Chondrocyte (in vitro differentiated cells): ENCODE measurements around the gene CCT6A. TPM values are rescaled to one million over a fixed set of nuclear protein-coding genes. Genes with fewer than 3 reads are reported as not detected.
"Not testable (repeated sequence)": the region's sequence is repeated elsewhere in the genome, so short reads cannot be mapped to it uniquely, and the experiment has no call there.

Experiments
- DNase-seq: peaks from one replicate; pipeline ENCODE4 v3.0.0; 2021; ENCODE audit warnings: mixed read lengths, low spot score
- H3K27ac Mint-ChIP-seq: one replicate; pipeline ENCODE4 v1.8.0; 2021; ENCODE audit warnings: mild to moderate bottlenecking, moderate library complexity, mixed read lengths; ENCODE audit not compliant: unreplicated experiment
- H3K27me3 Mint-ChIP-seq: 2 replicates; pipeline ENCODE4 v1.8.0; 2021; ENCODE audit warnings: low read depth, mixed read lengths
- H3K36me3 Mint-ChIP-seq: 2 replicates; pipeline ENCODE4 v1.8.0; 2021; ENCODE audit warnings: low read depth, mixed read lengths
- H3K4me1 Mint-ChIP-seq: 2 replicates; pipeline ENCODE4 v1.8.0; 2021; ENCODE audit warnings: low read depth, mild to moderate bottlenecking, mixed read lengths
- H3K4me3 Mint-ChIP-seq: one replicate; pipeline ENCODE4 v1.8.0; 2021; ENCODE audit warnings: mild to moderate bottlenecking, moderate library complexity, mixed read lengths; ENCODE audit not compliant: unreplicated experiment
- H3K9me3 Mint-ChIP-seq: 2 replicates; pipeline ENCODE4 v1.8.0; 2021; ENCODE audit warnings: low read depth, mixed read lengths
- CTCF ChIP-seq: fragments of 200-600 bp; sonication (generic); IDR thresholded peaks from 2 replicates; pipeline ENCODE4 v1.5.0; 2021; ENCODE audit warnings: antibody characterized with exemption, mild to moderate bottlenecking, moderate library complexity
- total RNA-seq: library from RNA; stranded (reverse); gene quantifications from 3 replicates; pipeline ENCODE4 v1.2.1, GENCODE V29; 2021

The CCT6A gene
- total RNA-seq, 1 donor from 2014 or later = 101 TPM

GRCh38 chr7:56099653-56100052 lies 48.1 kb downstream of the CCT6A start:
- Mint-ChIP-seq H3K36me3 (peaks cover 6% of the 10 kb centered on the region), H3K27ac (no peak overlapping the region), H3K4me3 (no peak overlapping the region), H3K4me1 (peaks cover 3% of the 10 kb centered on the region), H3K27me3 (no peaks in the 10 kb centered on the region), H3K9me3 (no peaks in the 10 kb centered on the region)
- peak; percentile 8 for DNase-seq
- no peak for TF ChIP-seq CTCF

GRCh38 chr7:56104138-56104537 lies 52.6 kb downstream of the CCT6A start:
- peaks cover 13% of the 10 kb centered on the region for H3K4me1 Mint-ChIP-seq
- DNase-seq = peak; percentile 17
- not testable (repeated sequence) for H3K4me3 Mint-ChIP-seq, H3K27ac Mint-ChIP-seq, H3K9me3 Mint-ChIP-seq, H3K36me3 Mint-ChIP-seq, H3K27me3 Mint-ChIP-seq

- Mint-ChIP-seq H3K9me3 (peaks cover 2% of the 10 kb centered on the region), H3K4me1 (peaks cover 13% of the 10 kb centered on the region), H3K4me3 (peak overlapping the region; percentile 86), H3K27ac (peak overlapping the region; percentile 94), H3K27me3 (no peaks in the 10 kb centered on the region), H3K36me3 (peaks cover 5% of the 10 kb centered on the region)
- peak; percentile 12 for DNase-seq
- TF ChIP-seq CTCF = no peak
Observed at GRCh38 chr7:56105508-56105907, 53.9 kb downstream of the CCT6A start.

GRCh38 chr7:56106108-56107073 lies 54.8 kb downstream of the CCT6A start, which contains the start of gene CHCHD2:
Gene CHCHD2, minus strand, starts transcription at chr7:56106476. Its CDS starts 63 bp downstream, at chr7:56106413.
- no peaks in the 10 kb centered on the region for H3K27me3 Mint-ChIP-seq
- peaks cover 2% of the 10 kb centered on the region for H3K9me3 Mint-ChIP-seq
- H3K4me3 Mint-ChIP-seq = peak within 1 kb of the TSS; percentile 86
- TF ChIP-seq CTCF = no peak
- H3K27ac Mint-ChIP-seq = peak within 1 kb of the TSS; percentile 94
- H3K36me3 Mint-ChIP-seq = peaks cover 5% of the 10 kb centered on the region
- DNase-seq = peak; percentile 97
- H3K4me1 Mint-ChIP-seq = peaks cover 13% of the 10 kb centered on the region

GRCh38 chr7:56107954-56108258 lies 56.3 kb downstream of the CCT6A start:
- H3K36me3 Mint-ChIP-seq = peaks cover 3% of the 10 kb centered on the region
- peaks cover 13% of the 10 kb centered on the region for H3K4me1 Mint-ChIP-seq
- H3K27ac Mint-ChIP-seq = no peak overlapping the region
- H3K4me3 Mint-ChIP-seq = no peak overlapping the region
- no peak for DNase-seq
- no peak for TF ChIP-seq CTCF
- H3K27me3 Mint-ChIP-seq = no peaks in the 10 kb centered on the region
- peaks cover 2% of the 10 kb centered on the region for H3K9me3 Mint-ChIP-seq

- H3K4me1 Mint-ChIP-seq = peaks cover 6% of the 10 kb centered on the region
- peaks cover 2% of the 10 kb centered on the region for H3K9me3 Mint-ChIP-seq
- DNase-seq = no peak
Observed at GRCh38 chr7:56110611-56111010, 59.0 kb downstream of the CCT6A start.

GRCh38 chr7:56112244-56112643 lies 60.7 kb downstream of the CCT6A start:
- not testable (repeated sequence) for DNase-seq, H3K27me3 Mint-ChIP-seq, H3K9me3 Mint-ChIP-seq, H3K4me3 Mint-ChIP-seq, H3K4me1 Mint-ChIP-seq, H3K36me3 Mint-ChIP-seq, H3K27ac Mint-ChIP-seq

More at GRCh38 chr7:56110611-56111010, 59.0 kb downstream of the CCT6A start:
- H3K4me3 Mint-ChIP-seq = no peak overlapping the region
- no peak for TF ChIP-seq CTCF
- peaks cover 1% of the 10 kb centered on the region for H3K36me3 Mint-ChIP-seq
- no peaks in the 10 kb centered on the region for H3K27me3 Mint-ChIP-seq
- H3K27ac Mint-ChIP-seq = no peak overlapping the region
